Measurements from ENCODE around the gene CDK5RAP1. TPM values are rescaled to one million over a fixed set of nuclear protein-coding genes. Genes with fewer than 3 reads are reported as not detected.

Gene CDK5RAP1
- total and polyA plus RNA-seq, 2 of the 8 experiments (the other 6 are each of a cell fraction or from before 2014, with no cell fraction given), result 37.8 to 46.6 TPM

DNA sequence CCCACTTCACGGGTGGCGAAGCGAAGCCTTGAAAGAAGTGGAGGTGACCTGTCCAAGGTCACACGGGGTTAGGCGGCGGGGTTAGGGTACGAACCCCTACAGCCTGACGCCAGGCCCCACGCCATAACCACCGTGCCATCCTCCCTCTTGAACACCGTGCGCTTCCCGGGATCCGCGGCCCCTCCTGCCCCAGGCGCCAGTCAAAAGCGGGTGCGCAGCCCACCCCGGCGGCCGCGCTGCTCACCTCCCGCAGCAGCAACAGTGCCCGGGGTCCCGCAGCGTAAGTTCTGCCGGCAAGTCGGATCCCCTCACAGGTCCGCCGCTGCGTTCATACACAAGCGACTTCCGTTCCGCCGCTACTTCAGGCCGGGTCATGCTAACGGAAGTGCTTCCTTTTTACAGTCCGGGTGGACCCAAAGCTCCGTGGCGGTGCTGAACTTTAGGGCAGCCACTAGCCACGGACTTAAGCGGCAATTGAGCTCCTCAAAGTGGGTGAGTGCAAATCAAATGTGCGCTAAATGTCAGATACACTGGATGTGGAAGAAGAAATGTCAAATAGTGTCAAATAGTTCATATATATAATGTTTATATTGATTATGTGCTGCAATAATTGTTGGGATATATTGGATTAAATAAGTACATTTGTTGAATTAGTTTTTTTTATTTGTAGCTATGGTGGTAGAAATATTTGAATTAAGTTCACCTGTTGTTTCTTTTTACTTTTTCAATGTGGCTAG is at the start of gene CDK5RAP1 (continued):
- TF ChIP-seq, protein P1, sequence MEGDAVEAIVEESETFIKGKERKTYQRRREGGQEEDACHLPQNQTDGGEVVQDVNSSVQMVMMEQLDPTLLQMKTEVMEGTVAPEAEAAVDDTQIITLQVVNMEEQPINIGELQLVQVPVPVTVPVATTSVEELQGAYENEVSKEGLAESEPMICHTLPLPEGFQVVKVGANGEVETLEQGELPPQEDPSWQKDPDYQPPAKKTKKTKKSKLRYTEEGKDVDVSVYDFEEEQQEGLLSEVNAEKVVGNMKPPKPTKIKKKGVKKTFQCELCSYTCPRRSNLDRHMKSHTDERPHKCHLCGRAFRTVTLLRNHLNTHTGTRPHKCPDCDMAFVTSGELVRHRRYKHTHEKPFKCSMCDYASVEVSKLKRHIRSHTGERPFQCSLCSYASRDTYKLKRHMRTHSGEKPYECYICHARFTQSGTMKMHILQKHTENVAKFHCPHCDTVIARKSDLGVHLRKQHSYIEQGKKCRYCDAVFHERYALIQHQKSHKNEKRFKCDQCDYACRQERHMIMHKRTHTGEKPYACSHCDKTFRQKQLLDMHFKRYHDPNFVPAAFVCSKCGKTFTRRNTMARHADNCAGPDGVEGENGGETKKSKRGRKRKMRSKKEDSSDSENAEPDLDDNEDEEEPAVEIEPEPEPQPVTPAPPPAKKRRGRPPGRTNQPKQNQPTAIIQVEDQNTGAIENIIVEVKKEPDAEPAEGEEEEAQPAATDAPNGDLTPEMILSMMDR (IDR thresholded peaks at IDR 0.05; ENCODE audit: control extremely low read depth in 1 of 3, insufficient read depth in 1 of 3, low read depth in 1 of 3, low read length in 3 of 3), result 0 out of 4 replicates have a peak, but pooled peaks of 1 of the 3 experiments have one; percentile 0
- TF ChIP-seq CTBP2 (IDR thresholded peaks at IDR 0.05; ENCODE audit: borderline replicate concordance, insufficient read depth, insufficient read length, low read length), result no peak
- no peak for TF ChIP-seq CHD2 (IDR thresholded peaks at IDR 0.05; ENCODE audit: low read length)
- TF ChIP-seq JUN (IDR thresholded peaks at IDR 0.05; ENCODE audit: low read depth, low read length), result no peak
- peak; percentile 82 for TF ChIP-seq EGR1 (IDR thresholded peaks at IDR 0.05; ENCODE audit: borderline replicate concordance, low read depth, low read length)
- TF ChIP-seq SP4 (IDR thresholded peaks at IDR 0.05; ENCODE audit: low read length), result 0 out of 2 replicates have a peak, but pooled peaks have one; percentile 67
- TF ChIP-seq SIN3A (conservative IDR thresholded peaks at IDR 0.05 in 1 of 2, IDR thresholded peaks at IDR 0.05 in 1 of 2; ENCODE audit: low read depth in 1 of 2, low read length in 2 of 2), result peak; percentile 87 to 94; a peak in 3 of 4 replicates
- peak; percentile 62; the same call in 1 of the 2 replicates for TF ChIP-seq YY1 (IDR thresholded peaks at IDR 0.05; ENCODE audit: low read depth, low read length)
- peak; percentile 98; the same call in 1 of the 2 replicates for TF ChIP-seq RBBP5 (IDR thresholded peaks at IDR 0.05; ENCODE audit: borderline replicate concordance, low read depth, low read length)
- TF ChIP-seq EP300 (IDR thresholded peaks at IDR 0.05; ENCODE audit: borderline replicate concordance in 1 of 2, low read depth in 2 of 2, low read length in 2 of 2), result no peak
- TF ChIP-seq TAF7 (optimal IDR thresholded peaks at IDR 0.05; ENCODE audit: borderline replicate concordance, low read depth, low read length), result peak; percentile 52
- 0 out of 2 replicates have a peak, but pooled peaks have one; percentile 34 for TF ChIP-seq ATF2 (IDR thresholded peaks at IDR 0.05; ENCODE audit: low read length)
- TF ChIP-seq TCF12 (IDR thresholded peaks at IDR 0.05; ENCODE audit: low read depth, low read length), result no peak
- peak; percentile 99 for TF ChIP-seq GABPA (IDR thresholded peaks at IDR 0.05; ENCODE audit: borderline replicate concordance, insufficient read depth, low read length)
- TF ChIP-seq SP1 (IDR thresholded peaks at IDR 0.05; ENCODE audit: low read depth, low read length), result peak; percentile 47; the same call in 1 of the 2 replicates
- TF ChIP-seq ASH2L (IDR thresholded peaks at IDR 0.05; ENCODE audit: low read length), result peak; percentile 99
- TF ChIP-seq, protein P2, sequence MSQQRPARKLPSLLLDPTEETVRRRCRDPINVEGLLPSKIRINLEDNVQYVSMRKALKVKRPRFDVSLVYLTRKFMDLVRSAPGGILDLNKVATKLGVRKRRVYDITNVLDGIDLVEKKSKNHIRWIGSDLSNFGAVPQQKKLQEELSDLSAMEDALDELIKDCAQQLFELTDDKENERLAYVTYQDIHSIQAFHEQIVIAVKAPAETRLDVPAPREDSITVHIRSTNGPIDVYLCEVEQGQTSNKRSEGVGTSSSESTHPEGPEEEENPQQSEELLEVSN (IDR thresholded peaks at IDR 0.05), result 0 out of 2 replicates have a peak, but pooled peaks have one; percentile 36

Data from H1 (cell line).